ENCODE data around the gene PKN3. TPM values are rescaled to one million over a fixed set of nuclear protein-coding genes. Genes with fewer than 3 reads are reported as not detected.

PKN3 gene
- total RNA-seq, 2 donors from 2014 or later, result 8.8 to 11.4 TPM

DNA sequence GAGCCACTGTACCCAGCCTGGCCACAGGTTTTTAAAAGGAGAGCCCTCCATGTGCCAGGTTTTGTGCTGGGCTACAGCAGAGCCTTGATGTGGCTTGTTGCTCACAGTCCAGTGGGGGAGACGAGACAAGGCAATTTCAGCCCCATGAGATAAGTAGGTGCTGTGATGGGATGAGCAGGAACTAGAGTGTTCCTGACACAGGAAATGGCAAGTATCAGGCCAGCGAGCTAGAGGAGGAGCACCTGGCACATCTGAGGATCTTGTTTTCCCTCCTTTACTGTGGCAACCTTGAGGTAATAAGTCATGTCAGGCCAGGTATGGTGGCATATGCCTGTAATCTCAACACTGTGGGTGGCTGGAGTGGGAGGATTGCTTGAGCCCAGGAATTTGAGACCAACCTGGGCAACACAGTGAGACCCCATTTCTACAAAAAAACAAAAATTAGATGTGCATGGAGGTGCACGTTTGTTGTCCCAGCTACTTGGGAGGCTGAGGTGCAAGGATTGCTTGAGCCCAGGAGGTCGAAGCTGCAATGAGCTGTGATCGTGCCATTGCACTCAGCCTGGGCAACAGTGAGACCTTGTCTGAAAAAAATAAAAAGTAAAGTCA lies 25.4 kb downstream of the PKN3 start:
- DNase-seq (ENCODE audit: low spot score), result no peak
- intact Hi-C loops (cut with DNase I), result no loop called here

DNA sequence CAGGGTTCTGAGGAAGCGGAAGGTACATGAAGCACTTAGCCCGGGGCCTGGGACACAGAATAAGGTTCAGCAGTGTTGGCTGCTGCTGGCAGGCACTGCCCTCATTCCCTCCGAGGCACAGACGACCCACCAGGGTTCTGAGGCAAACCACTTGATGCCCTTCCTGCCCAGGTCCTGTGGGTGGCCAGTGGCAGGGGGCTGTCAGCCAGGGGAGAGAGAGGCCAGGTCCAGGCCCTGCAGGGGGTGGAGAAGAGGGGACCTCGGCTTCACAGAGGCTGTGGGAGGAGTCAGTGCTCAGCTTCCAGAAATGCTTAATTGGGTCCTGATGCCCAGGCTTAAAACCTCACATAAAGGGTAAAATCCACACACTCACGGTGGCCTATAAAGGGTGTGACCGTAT lies 26.0 kb downstream of the PKN3 start:
- intact Hi-C loops (cut with DNase I), result no loop called here
- no peak for DNase-seq (ENCODE audit: low spot score)

DNA sequence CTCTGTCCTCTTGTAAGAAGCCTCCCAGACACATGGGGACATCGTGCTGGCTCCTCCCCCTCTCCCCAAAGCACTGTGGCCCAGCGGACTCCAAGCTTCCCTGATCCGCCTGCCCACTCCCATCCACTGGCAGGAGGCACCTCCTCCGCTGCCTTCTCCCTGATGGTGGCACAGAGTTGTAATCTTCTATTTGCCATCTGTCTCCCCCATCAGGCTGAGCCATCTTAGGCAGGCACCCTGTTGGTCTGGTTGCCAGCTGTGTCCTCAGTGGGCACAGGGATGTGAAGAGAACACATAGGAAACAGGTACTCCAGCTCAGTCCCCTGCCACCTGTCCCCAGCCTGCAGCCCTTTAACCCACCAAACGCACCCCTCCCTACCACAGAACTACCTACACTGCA lies 27.0 kb downstream of the PKN3 start:
- intact Hi-C loops (cut with DNase I), result no loop called here
- no peak for DNase-seq (ENCODE audit: low spot score)

DNA sequence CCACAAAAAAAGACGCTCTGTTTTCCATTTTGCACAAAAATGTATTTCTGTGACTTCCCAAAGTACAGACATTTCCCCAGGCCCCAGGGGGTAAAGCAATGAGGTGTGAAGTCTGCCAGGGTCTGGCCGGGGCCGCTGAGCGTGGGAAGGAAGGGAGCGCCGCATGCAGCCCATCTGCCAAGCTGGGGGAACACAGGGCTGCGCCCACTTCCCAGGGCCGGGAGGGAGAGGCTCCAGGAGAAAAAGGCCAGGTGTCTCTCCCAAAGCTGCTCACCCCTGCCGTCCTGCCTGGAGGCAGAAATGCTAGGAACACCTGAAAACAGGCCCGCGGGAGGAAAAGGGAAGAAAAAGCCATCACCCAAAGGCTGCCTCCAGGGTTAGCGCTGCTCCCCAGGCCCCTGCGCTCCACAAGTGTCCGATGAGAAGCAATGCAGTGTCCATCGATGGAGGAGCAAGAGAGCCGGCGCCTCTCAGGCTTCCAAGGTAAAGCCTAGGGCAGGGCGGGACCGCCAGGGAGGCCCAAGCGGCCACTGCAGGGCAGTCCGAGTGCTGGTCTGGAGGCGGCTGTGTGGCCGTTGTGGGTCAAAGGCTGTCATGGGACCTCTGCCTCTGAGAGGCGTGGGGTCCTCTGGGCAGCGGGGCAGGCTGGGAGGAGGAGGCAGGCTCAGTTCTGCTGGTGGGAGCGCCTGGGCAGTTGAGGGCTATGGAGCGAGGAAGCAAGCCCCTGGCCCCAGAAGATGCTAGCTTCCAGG lies 27.6 kb downstream of the PKN3 start:
- DNase-seq (ENCODE audit: low spot score), result peak; percentile 70
- intact Hi-C loops (cut with DNase I), result no loop called here

DNA sequence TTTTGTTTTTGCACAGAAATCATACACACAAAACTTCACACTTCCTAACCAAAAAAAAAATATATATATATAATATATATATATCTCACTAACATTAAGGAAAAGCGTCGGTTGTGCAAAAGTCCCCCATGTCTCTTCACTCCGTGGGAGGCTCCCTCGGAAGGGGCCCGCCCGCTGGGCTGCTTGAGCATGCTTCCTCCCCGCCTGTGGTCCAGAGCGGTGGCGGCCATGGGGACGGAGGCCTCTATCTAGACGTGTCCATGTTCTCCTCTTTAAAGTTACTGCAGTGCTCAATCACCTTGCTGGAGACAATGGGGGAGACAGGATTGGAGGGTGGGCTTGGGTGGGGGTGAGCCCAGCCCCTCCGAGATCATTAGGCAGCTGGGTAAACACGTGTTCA lies 28.8 kb downstream of the PKN3 start:
- DNase-seq (ENCODE audit: low spot score), result peak; percentile 73
- intact Hi-C loops (cut with DNase I), result no loop called here

DNA sequence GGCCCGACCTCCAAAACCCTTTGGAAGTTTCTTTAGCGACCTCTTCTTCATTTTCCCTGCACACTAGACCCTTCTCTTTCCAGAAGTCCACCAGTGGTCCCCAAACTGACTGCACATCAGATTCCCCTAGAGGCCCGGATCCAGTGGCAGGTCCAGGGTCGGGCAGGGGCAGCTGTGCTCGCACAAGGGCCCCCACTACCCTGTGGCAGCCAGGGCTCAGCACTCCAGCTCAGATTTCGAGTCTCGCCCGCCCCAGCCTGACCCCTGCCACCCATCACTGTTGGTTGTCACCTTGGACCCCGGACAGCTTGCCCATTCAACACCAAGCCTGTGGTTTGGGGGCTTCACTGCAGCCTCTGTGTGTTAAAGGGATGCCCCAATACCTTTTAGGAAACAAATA lies 29.4 kb downstream of the PKN3 start:
- intact Hi-C loops (cut with DNase I), result no loop called here
- peak; percentile 79 for DNase-seq (ENCODE audit: low spot score)

DNA sequence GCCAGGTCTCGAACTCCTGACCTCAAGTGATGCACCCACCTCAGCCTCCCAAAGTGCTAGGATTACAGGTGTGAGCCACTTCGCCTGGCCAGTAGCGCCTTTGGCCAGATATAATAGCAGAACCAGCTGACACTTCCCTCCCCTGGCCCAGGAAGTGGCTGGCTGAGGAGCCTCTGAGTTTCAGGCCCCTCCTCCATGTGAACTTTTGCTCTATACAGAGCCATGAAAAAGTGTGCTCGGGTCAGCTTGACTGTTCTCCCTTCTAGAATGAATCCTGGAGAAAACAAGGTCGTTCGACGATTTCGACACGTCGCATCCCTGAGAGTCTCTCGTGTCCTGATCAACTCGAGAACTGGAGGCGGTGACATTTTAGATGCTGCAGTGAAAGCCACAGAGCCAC lies 30.3 kb downstream of the PKN3 start:
- DNase-seq (ENCODE audit: low spot score), result no peak
- intact Hi-C loops (cut with DNase I), result no loop called here

DNA sequence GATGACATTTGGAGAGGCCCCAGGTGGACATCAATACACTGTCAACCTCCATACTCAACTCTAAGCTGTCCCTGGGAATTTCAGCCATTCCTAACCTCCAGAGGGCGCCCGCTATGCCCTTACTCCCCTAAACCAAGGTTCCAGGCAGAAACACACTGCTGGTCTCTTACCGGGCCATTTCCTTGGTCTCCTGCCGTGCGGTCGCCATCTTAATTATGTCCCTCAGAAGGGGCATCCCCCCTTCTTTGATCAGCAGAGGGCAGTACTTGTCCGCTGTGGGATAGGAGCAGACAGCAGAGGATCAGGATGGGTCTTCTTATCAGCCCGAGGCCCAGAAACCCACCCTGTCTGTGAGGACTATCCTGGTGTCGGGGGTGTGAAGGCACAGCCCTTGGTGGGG lies 31.0 kb downstream of the PKN3 start:
- peak; percentile 87 for DNase-seq (ENCODE audit: low spot score)
- intact Hi-C loops (cut with DNase I), result no loop called here

DNA sequence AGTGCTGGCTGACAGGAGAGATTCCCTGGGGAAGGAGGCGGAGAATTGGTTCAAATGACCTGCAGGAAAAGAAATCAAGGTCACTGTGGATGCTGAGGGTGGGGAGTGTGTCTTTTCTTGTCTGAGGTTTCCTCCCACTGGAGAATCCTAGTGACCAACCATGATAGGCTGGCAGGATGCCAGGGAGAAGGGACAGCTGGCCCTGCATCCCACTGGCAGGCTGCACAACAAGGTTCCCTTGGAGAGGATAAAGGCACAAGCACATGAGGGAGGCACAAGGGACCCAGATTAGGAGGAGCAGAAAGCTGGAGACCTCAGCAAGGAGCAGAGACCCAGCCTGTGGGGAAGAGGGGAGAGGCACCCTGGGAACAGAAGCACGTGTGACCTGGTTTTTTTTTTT lies 33.1 kb downstream of the PKN3 start:
- intact Hi-C loops (cut with DNase I), result no loop called here

DNA sequence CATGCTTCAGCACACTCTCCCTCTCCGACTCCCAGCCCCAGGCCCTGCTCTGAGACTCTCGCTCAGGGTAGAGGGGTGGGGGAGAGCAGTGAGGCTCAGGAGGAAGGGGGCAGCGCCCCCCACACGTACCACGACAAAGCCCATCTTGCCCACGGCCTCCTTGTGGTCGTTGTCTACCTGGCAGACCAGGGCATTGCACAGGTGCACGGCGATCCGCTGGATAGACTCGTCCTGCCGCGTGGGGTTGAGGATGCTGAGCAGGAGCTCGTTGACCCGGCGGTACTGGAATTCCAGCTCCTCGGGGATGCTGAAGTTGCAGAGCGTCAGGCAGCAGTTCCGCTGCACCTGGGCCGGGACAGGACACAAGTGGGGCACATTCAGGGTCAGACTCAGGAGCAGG lies 40.1 kb downstream of the PKN3 start:
- DNase-seq (ENCODE audit: low spot score), result no peak
- intact Hi-C loops (cut with DNase I), result no loop called here

More for the DNA sequence above, 33.1 kb downstream of the PKN3 start:
- no peak for DNase-seq (ENCODE audit: low spot score)

DNA sequence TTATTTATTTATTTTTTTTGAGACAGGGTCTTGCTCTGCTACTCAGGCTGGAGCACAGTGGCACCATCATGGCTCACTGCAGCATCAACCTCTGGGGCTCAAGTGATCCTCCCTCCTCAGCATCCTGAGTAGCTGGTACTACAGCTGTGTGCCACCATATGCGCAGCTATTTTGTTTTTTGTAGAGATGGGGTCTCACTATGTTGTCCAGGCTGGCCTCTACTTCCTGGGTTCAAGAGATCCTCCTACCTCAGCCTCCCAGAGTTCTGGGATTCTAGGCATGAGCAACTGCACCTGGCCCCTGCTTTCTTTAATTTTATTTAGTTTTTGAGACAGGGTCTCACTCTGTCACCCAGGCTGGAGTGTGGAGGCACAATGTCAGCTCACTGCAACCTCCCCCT lies 41.1 kb downstream of the PKN3 start:
- no peak for DNase-seq (ENCODE audit: low spot score)
- intact Hi-C loops (cut with DNase I), result no loop called here

DNA sequence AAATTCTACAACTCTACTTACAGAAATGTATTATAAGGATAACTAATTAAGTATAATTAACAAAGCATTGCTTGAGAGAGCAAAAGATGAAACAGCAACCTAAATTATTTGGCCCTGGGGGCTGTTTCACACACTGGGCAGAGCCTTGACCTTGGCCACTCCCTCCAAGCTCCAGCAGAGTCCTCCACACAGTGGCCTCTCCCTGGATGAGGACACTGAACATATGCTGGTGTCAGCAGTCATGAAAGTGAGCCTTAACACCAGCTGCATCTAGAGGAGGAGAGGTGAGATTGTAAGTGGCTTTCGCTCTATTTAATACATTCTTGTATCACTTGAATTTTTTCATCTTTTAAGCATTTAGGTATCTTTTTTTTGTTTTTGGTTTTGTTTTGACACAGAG lies 44.9 kb downstream of the PKN3 start:
- intact Hi-C loops (cut with DNase I), result no loop called here
- DNase-seq (ENCODE audit: low spot score), result no peak

DNA sequence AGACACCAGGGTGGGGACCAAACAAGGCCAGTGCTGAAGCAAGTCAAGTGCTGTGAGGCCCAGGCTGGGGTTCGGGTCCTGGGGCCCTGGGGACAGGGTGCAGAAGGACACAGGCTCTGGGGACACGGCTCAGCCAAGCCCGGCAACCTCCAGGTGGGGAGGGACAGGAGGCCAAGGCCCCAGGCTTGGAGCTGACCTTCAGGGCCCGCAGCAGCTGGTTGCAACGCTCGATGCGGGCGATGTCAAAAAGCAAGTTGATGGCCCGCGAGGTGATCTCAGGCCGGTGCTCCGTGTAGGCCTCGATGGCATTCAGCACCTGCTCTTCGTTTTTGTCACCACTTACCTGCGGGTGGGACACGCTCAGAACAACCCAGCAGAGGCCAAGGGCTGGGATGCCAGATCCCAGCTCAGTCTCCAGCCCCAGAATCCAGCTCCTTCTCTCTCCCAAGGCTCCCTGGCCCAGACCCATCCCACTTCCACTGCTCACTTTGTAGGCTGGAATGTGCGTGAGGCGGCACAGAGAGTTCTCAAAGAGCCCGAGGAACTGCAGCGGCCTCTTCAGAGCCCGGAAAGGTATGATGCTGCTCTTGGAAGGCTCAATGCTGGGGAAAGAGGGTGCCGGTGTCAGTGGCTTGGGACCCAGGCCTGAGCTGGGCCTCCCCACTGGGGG lies 48.8 kb downstream of the PKN3 start:
- no peak for DNase-seq (ENCODE audit: low spot score)
- intact Hi-C loops (cut with DNase I), result no loop called here

DNA sequence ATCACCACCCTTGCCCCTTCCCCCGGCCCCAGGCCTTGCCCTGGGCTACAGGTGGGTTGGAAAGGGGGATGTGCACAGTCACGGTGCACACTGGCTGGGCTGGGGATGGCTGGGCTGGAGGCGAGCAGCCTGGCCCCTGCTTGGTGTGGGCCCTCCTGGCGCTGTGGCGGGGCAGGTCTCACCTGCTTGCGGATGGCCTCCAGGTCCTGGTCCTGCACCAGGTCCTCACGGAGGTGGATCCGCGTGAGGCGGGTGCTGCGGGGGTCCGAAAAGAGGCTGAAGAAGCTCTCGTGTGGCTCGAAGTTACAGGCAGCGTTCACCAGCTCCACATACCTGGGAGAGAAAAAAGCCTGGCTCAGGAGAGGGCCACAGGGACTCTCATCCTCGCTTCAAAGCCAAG lies 51.3 kb downstream of the PKN3 start:
- intact Hi-C loops (cut with DNase I), result no loop called here
- DNase-seq (ENCODE audit: low spot score), result no peak

DNA sequence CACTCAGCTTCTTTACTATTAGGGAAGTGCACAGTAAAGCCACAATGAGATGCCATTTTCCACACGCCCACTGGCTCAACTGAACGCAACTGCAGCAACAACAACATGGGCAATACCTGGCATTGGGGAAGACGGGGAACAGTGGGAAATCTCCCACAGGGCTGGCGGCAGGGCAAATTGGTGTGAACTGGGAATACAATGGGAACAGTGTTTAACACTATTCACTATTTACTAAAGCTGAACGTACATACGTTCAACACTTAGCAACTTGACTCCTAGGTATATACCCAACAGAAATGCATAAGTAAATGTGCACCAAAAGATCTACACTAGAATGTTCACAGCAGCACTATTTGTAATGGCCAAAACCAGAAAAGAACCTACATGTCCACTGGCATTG lies 55.3 kb downstream of the PKN3 start:
- no peak for DNase-seq (ENCODE audit: low spot score)
- intact Hi-C loops (cut with DNase I), result no loop called here

DNA sequence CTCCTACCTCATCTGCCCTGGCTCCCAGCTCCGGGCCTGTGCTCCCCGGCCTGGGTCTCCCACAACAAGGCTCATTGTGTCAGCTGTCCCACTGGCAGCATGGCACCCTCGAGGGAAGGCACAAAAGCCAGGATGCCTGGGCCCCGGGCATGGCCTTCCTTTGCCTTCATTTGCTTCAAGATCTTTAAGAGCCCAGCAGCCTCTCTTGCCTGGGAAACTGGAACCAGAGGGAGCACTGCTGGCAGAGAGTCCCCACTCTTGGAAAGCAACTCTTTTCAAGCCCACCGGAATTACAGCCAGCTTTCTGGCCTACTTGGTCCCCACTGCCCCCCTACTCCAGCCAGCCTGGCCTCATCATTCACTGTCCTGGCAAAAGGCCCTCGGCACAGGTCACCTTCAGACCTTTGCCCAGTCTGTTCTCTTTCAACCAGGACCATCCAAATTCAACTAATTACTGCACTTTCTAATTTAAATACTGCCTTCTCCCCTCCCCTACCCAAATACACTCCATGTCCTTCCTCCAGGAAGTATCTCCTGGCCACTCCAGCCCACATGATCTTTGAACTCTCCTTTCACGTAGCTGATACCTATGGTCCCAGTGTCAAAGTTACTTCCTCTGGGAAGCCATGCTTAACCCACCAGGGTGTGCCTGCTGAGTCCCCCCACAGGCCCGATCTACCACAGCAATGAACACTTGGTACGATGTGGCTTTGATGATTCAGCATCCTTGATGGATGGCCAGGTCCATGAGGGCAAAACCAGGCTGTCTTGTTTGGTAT lies 60.6 kb downstream of the PKN3 start:
- DNase-seq (ENCODE audit: low spot score), result no peak
- intact Hi-C loops (cut with DNase I), result no loop called here

DNA sequence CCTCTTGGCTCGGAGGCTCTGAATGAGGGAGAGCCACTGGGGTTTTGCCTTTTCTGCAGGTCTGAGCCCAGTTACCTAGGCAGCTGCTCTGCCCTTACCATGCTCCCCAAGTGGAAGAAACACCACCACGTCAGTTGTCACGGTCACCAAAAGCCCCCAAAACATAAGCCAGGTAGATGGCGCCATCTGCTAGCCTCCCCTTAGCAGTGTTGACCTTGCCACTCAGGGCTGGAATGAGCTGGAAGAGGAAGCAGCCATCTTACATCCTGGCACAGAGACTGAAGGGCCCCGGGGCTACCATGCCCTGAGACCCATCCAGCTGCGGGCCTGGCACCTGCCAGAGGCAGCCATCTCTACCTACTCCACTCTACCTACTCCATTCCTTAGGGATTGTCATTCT lies 62.1 kb downstream of the PKN3 start:
- intact Hi-C loops (cut with DNase I), result no loop called here
- no peak for DNase-seq (ENCODE audit: low spot score)

DNA sequence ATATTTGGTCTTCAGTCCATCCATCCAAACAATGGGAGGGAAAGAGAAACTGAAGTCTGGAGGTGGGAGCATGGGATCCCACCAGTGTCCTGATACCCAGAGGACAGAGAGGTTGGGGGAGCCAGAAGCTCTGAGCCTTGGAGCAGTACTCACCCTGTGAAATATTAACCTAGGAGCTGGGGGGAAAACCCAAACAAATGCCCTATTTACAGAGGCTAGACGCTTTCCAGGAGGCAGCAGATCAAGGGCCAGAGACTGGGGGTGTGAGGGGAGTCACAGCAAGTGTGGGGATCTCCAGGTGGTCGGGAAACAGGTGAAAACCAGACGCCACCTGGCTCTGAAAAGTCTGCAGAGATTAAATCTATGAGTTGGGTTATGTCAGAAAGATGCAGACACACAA lies 63.2 kb downstream of the PKN3 start:
- DNase-seq (ENCODE audit: low spot score), result no peak
- intact Hi-C loops (cut with DNase I), result no loop called here

DNA sequence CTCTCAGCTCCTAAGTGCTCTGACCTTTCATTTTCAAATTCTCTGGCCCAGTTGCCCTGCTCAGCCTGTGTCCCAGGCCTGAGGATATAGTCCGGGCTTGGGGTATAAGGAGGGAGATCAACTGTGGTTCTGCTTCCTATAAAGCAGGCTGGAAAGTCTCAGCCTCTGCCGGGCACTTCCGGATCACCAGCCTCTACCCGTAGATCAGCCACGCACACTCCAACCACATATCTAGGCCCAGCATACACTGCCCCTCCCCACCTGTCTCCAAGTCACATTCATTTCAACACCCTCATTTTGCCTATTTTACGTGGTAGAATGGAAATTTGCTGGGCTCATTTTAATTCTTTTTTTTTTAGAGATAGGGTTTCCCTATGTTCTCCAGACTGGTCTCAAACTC lies 66.3 kb downstream of the PKN3 start:
- intact Hi-C loops (cut with DNase I), result no loop called here
- DNase-seq (ENCODE audit: low spot score), result no peak
